Astrocyte of the cerebellum (primary cell): ENCODE data around the gene YTHDF1.
"Not testable (repeated sequence)": the region's sequence is repeated elsewhere in the genome, so short reads cannot be mapped to it uniquely, and the experiment has no call there.

Experiments
- DNase-seq: peaks from one replicate; pipeline ENCODE4 v3.0.0-alpha.2; 2011; ENCODE audit warnings: low read depth
- H3K4me3 ChIP-seq: 2 replicates; pipeline ENCODE4 v1.5.1; 2011; ENCODE audit warnings: mild to moderate bottlenecking, low read depth, low read length, moderate library complexity
- CTCF ChIP-seq: IDR thresholded peaks from 2 replicates; pipeline ENCODE4 v1.5.1; 2012; ENCODE audit warnings: low read length, low read depth, moderate library complexity, mild to moderate bottlenecking; ENCODE audit errors: missing control alignments
- in situ Hi-C: cut with HindIII; loops from 2 replicates; pipeline ENCODE4 v1.10.0; 2017; ENCODE audit warnings: low sequenced_read_pairs

YTHDF1 gene

GRCh38 chr20:63254606-63255384 lies 38.9 kb upstream of the YTHDF1 start:
- in situ Hi-C loops, result no loop called here
- H3K4me3 ChIP-seq, result no peak overlapping the region
- DNase-seq, result no peak
- no peak for TF ChIP-seq CTCF

GRCh38 chr20:63254232-63254605 lies 38.3 kb upstream of the YTHDF1 start, which contains the start of gene NKAIN4:
NKAIN4 (minus strand) TSS chr20:63254463; CDS start chr20:63254450, 13 bp downstream.
- no peak within 1 kb of the TSS for H3K4me3 ChIP-seq
- no peak for DNase-seq
- TF ChIP-seq CTCF, result no peak
- in situ Hi-C loops, result no loop called here

- in situ Hi-C loops, result no loop called here
- H3K4me3 ChIP-seq, result no peak overlapping the region
- no peak for DNase-seq
- TF ChIP-seq CTCF, result no peak
Observed at GRCh38 chr20:63253438-63254231, 37.7 kb upstream of the YTHDF1 start.

- in situ Hi-C loops, result no loop called here
- no peak for TF ChIP-seq CTCF
- no peak for DNase-seq
- H3K4me3 ChIP-seq, result no peak overlapping the region
Observed at GRCh38 chr20:63253065-63253437, 37.1 kb upstream of the YTHDF1 start.

GRCh38 chr20:63252284-63252711 lies 36.4 kb upstream of the YTHDF1 start:
- no peak overlapping the region for H3K4me3 ChIP-seq
- no peak for TF ChIP-seq CTCF
- no peak for DNase-seq
- in situ Hi-C loops, result no loop called here

GRCh38 chr20:63251350-63251749 lies 35.4 kb upstream of the YTHDF1 start:
- TF ChIP-seq CTCF, result peak; percentile 11
- H3K4me3 ChIP-seq, DNase-seq, in situ Hi-C loops: not testable (repeated sequence)
